OCI-LY1 (cell line): ENCODE results near the gene CSNK1D.
"Not testable (repeated sequence)": the region's sequence is repeated elsewhere in the genome, so short reads cannot be mapped to it uniquely, and the experiment has no call there.

ENCODE experiments used
- H2AFZ ChIP-seq: fragments of 200-600 bp; sonication (generic), shearing (Covaris generic); 2 replicates; pipeline ENCODE4 v1.6.0; 2014; ENCODE audit warnings: antibody characterized with exemption, mild to moderate bottlenecking, low read length
- H3F3A ChIP-seq: fragments of 200-600 bp; sonication (generic), shearing (Covaris generic); 2 replicates; pipeline ENCODE4 v1.6.0; 2014; ENCODE audit warnings: mild to moderate bottlenecking, antibody characterized with exemption, low read length, moderate library complexity; ENCODE audit not compliant: insufficient read depth
- H3K27ac ChIP-seq: fragments of 200-600 bp; sonication (generic); 2 replicates; pipeline ENCODE4 v1.5.1; 2014; ENCODE audit warnings: low read length, mixed run types, mild to moderate bottlenecking, low read depth; ENCODE audit not compliant: poor library complexity, severe bottlenecking
- H3K27me3 ChIP-seq: fragments of 200-600 bp; sonication (generic); 2 replicates; pipeline ENCODE4 v1.6.0; 2014; ENCODE audit warnings: antibody characterized with exemption, mild to moderate bottlenecking, low read length, moderate library complexity; ENCODE audit not compliant: insufficient read depth
- H3K36me3 ChIP-seq: fragments of 200-600 bp; sonication (generic); 2 replicates; pipeline ENCODE4 v1.6.1; 2014; ENCODE audit warnings: mild to moderate bottlenecking, antibody characterized with exemption, low read length, moderate library complexity, mixed read lengths; ENCODE audit not compliant: insufficient read depth
- H3K4me1 ChIP-seq: fragments of 200-600 bp; sonication (generic); 2 replicates; pipeline ENCODE4 v1.5.1; 2014; ENCODE audit warnings: mild to moderate bottlenecking, low read length, moderate library complexity; ENCODE audit not compliant: insufficient read depth, severe bottlenecking
- H3K4me2 ChIP-seq: fragments of 200-600 bp; sonication (generic), shearing (Covaris generic); 2 replicates; pipeline ENCODE4 v1.6.1; 2014; ENCODE audit warnings: low read length
- H3K4me3 ChIP-seq: fragments of 200-600 bp; sonication (generic); 2 replicates; pipeline ENCODE4 v1.5.1; 2014; ENCODE audit warnings: low read length, low read depth, mild to moderate bottlenecking, mixed read lengths; ENCODE audit not compliant: poor library complexity, severe bottlenecking
- H3K79me2 ChIP-seq: fragments of 200-600 bp; shearing (Covaris generic); 2 replicates; pipeline ENCODE4 v1.6.1; 2016; ENCODE audit warnings: mixed run types, low read length, mixed read lengths; ENCODE audit not compliant: insufficient read depth
- H3K9ac ChIP-seq: fragments of 200-600 bp; sonication (generic), shearing (Covaris generic); 2 replicates; pipeline ENCODE4 v1.6.1; 2014; ENCODE audit warnings: mild to moderate bottlenecking, low read length, mixed read lengths
- H3K9me2 ChIP-seq: fragments of 200-600 bp; sonication (generic), shearing (Covaris generic); 2 replicates; pipeline ENCODE4 v1.6.1; 2014; ENCODE audit warnings: low read depth, mild to moderate bottlenecking, low read length, mixed read lengths
- H3K9me3 ChIP-seq: fragments of 200-600 bp; shearing (Covaris generic); 2 replicates; pipeline ENCODE4 v1.6.1; 2014; ENCODE audit warnings: low read length, mixed read lengths
- H4K20me1 ChIP-seq: fragments of 200-600 bp; sonication (generic), shearing (Covaris generic); 2 replicates; pipeline ENCODE4 v1.6.0; 2016; ENCODE audit warnings: mild to moderate bottlenecking, low read length; ENCODE audit not compliant: insufficient read depth
- EZH2 ChIP-seq: fragments of 200-600 bp; sonication (generic), shearing (Covaris generic); IDR thresholded peaks from 2 replicates; pipeline ENCODE4 v1.8.0; 2017; ENCODE audit warnings: borderline replicate concordance, mixed run types, mild to moderate bottlenecking, antibody characterized with exemption, low read length, moderate library complexity, mixed read lengths
- TF ChIP-seq, protein P1 (sequence below): fragments of 200-600 bp; sonication (generic), shearing (Covaris generic); IDR thresholded peaks from 2 replicates; pipeline ENCODE4 v1.5.1; 2017; ENCODE audit warnings: mild to moderate bottlenecking, antibody characterized with exemption, low read length, moderate library complexity, mixed read lengths

Gene CSNK1D

DNA sequence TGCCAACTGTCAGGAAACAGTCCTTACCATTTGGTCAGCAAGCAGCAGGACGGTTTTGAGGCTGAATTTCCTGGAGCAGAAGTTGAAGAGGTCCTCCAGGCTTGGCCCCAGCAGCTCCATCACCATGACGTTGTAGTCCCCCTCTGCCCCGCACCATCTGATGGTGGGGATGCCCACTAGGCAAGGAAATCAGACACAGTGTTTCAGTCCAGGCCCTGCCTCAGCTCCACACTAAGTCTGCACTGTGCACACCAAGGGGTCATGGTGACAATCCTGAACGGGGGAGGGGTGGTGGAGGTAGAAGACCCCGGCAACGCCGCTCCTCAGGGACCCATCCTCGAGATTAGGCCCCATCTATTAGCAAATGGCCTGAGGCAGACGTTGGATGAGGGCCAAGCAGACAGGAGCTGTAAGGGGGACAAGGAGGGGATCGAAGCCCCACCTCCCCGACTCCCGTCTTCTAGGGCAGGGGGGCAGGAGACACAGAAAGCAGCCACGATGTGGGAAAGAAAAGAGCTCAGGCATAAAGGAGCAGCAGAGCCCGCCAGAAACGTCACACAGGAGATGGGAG is 18.0 kb downstream of the CSNK1D start:
- Histone ChIP-seq H3F3A (no peaks in the 10 kb centered on the region), H3K27me3 (no peaks in the 10 kb centered on the region), H3K79me2 (peaks cover 4% of the 10 kb centered on the region; the same call in 1 of the 2 replicates), H3K27ac (no peak overlapping the region), H3K9me3 (no peaks in the 10 kb centered on the region), H4K20me1 (no peaks in the 10 kb centered on the region), H3K36me3 (peaks cover 88% of the 10 kb centered on the region), H3K9ac (no peak overlapping the region), H3K4me2 (no peak overlapping the region), H3K4me3 (no peak overlapping the region), H3K4me1 (peaks cover 3% of the 10 kb centered on the region), H3K9me2 (no peaks in the 10 kb centered on the region), H2AFZ (no peak overlapping the region)
- TF ChIP-seq EZH2, result no peak

DNA sequence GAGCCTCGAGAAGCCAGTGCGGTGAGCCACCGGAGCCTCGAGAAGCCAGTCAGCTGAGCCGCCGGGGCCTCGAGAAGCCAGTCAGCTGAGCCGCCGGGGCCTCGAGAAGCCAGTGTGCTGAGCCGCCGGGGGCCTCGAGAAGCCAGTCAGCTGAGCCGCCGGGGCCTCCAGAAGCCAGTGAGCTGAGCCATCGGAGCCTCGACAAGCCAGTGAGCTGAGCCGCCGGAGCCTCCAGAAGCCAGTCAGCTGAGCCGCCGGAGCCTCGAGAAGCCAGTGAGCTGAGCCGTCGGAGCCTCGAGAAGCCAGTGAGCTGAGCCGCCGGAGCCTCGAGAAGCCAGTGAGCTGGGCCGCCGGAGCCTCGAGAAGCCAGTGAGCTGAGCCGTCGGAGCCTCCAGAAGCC is 18.8 kb downstream of the CSNK1D start:
- H3K9me2 ChIP-seq, H3K9me3 ChIP-seq, H3K9ac ChIP-seq, H3K4me3 ChIP-seq, H3K4me2 ChIP-seq, H3K79me2 ChIP-seq, H3K27ac ChIP-seq, H3F3A ChIP-seq, H4K20me1 ChIP-seq, H2AFZ ChIP-seq, H3K4me1 ChIP-seq, H3K27me3 ChIP-seq: not testable (repeated sequence)
- peaks cover 88% of the 10 kb centered on the region for H3K36me3 ChIP-seq

DNA sequence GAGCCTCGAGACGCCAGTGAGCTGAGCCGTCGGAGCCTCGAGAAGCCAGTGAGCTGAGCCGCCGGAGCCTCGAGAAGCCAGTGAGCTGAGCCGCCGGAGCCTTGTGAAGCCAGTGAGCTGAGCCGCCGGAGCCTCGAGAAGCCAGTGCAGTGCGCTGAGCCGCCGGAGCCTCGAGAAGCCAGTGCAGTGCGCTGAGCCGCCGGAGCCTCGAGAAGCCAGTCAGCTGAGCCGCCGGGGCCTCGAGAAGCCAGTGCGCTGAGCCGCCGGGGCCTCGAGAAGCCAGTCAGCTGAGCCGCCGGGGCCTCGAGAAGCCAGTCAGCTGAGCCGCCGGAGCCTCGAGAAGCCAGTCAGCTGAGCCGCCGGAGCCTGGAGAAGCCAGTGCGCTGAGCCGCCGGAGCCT is 19.4 kb downstream of the CSNK1D start:
- H3K79me2 ChIP-seq, H3K9me2 ChIP-seq, H3K27ac ChIP-seq, H3K27me3 ChIP-seq, H3K9ac ChIP-seq, H3K4me2 ChIP-seq, H3K9me3 ChIP-seq, H3K4me3 ChIP-seq, H3F3A ChIP-seq, H2AFZ ChIP-seq, H4K20me1 ChIP-seq, H3K4me1 ChIP-seq: not testable (repeated sequence)
- H3K36me3 ChIP-seq, result peaks cover 88% of the 10 kb centered on the region

DNA sequence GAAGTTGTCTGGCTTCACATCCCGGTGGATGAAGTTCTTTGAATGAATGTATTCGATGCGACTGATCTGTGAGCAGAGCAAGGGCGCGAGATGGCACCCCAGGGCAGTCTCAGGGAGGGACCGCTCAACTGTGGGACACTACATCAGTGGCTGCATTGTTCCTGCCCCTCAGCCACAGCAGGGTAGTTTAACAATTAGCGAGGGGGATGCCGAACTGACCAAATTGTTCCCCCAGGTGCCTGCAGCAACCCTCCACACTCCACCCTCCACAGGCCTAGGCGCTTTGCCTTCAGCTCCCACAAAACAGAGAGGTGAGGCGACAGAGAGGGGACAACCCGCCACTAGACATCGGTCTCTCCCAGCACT is 20.3 kb downstream of the CSNK1D start:
- H3K79me2 ChIP-seq, result no peaks in the 10 kb centered on the region

More for the DNA sequence above, 20.3 kb downstream of the CSNK1D start:
- H3K9ac ChIP-seq, result no peak overlapping the region
- H3K27me3 ChIP-seq, result no peaks in the 10 kb centered on the region
- no peak overlapping the region for H3K27ac ChIP-seq
- no peaks in the 10 kb centered on the region for H4K20me1 ChIP-seq
- TF ChIP-seq, protein P1, sequence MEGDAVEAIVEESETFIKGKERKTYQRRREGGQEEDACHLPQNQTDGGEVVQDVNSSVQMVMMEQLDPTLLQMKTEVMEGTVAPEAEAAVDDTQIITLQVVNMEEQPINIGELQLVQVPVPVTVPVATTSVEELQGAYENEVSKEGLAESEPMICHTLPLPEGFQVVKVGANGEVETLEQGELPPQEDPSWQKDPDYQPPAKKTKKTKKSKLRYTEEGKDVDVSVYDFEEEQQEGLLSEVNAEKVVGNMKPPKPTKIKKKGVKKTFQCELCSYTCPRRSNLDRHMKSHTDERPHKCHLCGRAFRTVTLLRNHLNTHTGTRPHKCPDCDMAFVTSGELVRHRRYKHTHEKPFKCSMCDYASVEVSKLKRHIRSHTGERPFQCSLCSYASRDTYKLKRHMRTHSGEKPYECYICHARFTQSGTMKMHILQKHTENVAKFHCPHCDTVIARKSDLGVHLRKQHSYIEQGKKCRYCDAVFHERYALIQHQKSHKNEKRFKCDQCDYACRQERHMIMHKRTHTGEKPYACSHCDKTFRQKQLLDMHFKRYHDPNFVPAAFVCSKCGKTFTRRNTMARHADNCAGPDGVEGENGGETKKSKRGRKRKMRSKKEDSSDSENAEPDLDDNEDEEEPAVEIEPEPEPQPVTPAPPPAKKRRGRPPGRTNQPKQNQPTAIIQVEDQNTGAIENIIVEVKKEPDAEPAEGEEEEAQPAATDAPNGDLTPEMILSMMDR, result no peak
- TF ChIP-seq EZH2, result no peak
- no peak overlapping the region for H2AFZ ChIP-seq
- peaks cover 3% of the 10 kb centered on the region for H3K4me1 ChIP-seq
- no peaks in the 10 kb centered on the region for H3F3A ChIP-seq
- no peak overlapping the region for H3K4me2 ChIP-seq
- H3K9me2 ChIP-seq, result no peaks in the 10 kb centered on the region
- H3K4me3 ChIP-seq, result no peak overlapping the region
- H3K36me3 ChIP-seq, result peaks cover 88% of the 10 kb centered on the region
- no peaks in the 10 kb centered on the region for H3K9me3 ChIP-seq
